Measurements from ENCODE around the gene CEP131.

Gene CEP131

GRCh38 chr17:81140695-81141094 lies 82.1 kb downstream of the CEP131 start:
- Mint-ChIP-seq H3K4me1 (no peaks in the 10 kb centered on the region), H3K9me3 (peaks cover 19% of the 10 kb centered on the region), H3K27ac (no peak overlapping the region), H3K4me3 (no peak overlapping the region), H3K27me3 (no peaks in the 10 kb centered on the region), H3K36me3 (no peaks in the 10 kb centered on the region)
- no peak for DNase-seq
- CTCF ChIA-PET: interaction anchor here (0.6 to 1.9 kb wide), 3 partner anchors 98 to 367 kb away, joined by 3 to 6 read pairs (median 3); partner anchors contain the start of genes NDUFAF8 and TEPSIN

- CTCF ChIA-PET: no interaction called here
- no peaks in the 10 kb centered on the region for H3K27me3 Mint-ChIP-seq
- no peak overlapping the region for H3K4me3 Mint-ChIP-seq
- H3K4me1 Mint-ChIP-seq: no peaks in the 10 kb centered on the region
- peaks cover 19% of the 10 kb centered on the region for H3K9me3 Mint-ChIP-seq
- no peak overlapping the region for H3K27ac Mint-ChIP-seq
- no peaks in the 10 kb centered on the region for H3K36me3 Mint-ChIP-seq
- no peak for DNase-seq
These were observed 82.7 kb downstream of the CEP131 start for GRCh38 chr17:81140018-81140417.

Measured in activated naive CD4-positive, alpha-beta T cell treated with anti-CD3 and anti-CD28 coated beads, Interleukin-2, amount 10 ng/mL, durations not matched to agents 7 days and 5 days (primary cell).